CD4-positive, alpha-beta T cell treated with Interleukin-17A for 4 hours (primary cell): ENCODE results near the gene ZSCAN18.

ENCODE experiments used
- DNase-seq: peaks from one replicate; pipeline ENCODE4 v3.0.0-alpha.2; 2020; ENCODE audit warnings: mixed read lengths

The ZSCAN18 gene

GRCh38 chr19:58044391-58044790, 53.6 kb downstream of the ZSCAN18 start:
- DNase-seq, result no peak

- DNase-seq, result no peak
Observed at GRCh38 chr19:58042495-58043340, 55.3 kb downstream of the ZSCAN18 start.

- DNase-seq, result no peak
Observed at GRCh38 chr19:58040751-58041525, 57.1 kb downstream of the ZSCAN18 start.

GRCh38 chr19:58038688-58039204, 59.3 kb downstream of the ZSCAN18 start:
- DNase-seq, result no peak

GRCh38 chr19:58037927-58038687, 59.9 kb downstream of the ZSCAN18 start:
- DNase-seq, result no peak

- DNase-seq, result no peak
Observed at GRCh38 chr19:58035863-58036262, 62.2 kb downstream of the ZSCAN18 start.

GRCh38 chr19:58034477-58034793, 63.6 kb downstream of the ZSCAN18 start:
- DNase-seq, result no peak
